ENCODE data around the gene TLK2.
A peak's percentile ranks its signal among the peaks of the same experiment; 100 is the strongest.
"Not testable (repeated sequence)": the region's sequence is repeated elsewhere in the genome, so short reads cannot be mapped to it uniquely, and the experiment has no call there.

Gene TLK2

DNA sequence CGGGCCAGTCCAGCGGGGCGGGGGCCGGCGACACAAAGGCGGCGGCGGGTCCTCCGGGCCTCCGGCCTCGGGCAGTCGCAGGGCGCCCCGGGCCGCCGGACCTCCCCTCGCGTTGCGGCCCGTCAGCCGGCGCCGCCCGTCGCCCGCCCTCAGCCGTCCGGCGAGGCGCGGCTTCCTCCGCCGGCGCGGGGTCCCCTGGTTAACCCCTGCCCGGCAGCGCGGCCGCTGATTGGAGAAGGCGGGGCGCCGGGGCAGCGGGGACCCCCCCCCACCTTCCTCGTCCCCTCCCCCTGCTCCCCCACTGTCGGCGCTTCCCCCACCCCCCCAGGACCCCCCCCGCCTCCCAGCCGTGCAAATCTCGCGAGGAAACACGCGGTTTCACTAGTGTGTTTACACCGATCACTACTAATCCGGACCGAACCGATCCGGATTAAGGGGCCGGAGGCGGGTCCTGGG lies at the start of gene TLK2:
TLK2 (plus strand) TSS at position 402 of the 456 bp plus-strand sequence. CDS start 2,301 bp downstream, outside the sequence.
- no peaks in the 10 kb centered on the region for H3K27me3 Mint-ChIP-seq
- peaks cover 4% of the 10 kb centered on the region for H3K36me3 Mint-ChIP-seq
- peak within 1 kb of the TSS; percentile 99 for H3K27ac Mint-ChIP-seq
- no peaks in the 10 kb centered on the region for H3K9me3 Mint-ChIP-seq
- peaks cover 40% of the 10 kb centered on the region for H3K4me1 Mint-ChIP-seq
- peak within 1 kb of the TSS; percentile 93 for H3K4me3 Mint-ChIP-seq

- not testable (repeated sequence) for H3K9me3 Mint-ChIP-seq, H3K4me1 Mint-ChIP-seq, H3K36me3 Mint-ChIP-seq, H3K27me3 Mint-ChIP-seq, H3K27ac Mint-ChIP-seq, H3K4me3 Mint-ChIP-seq
Observed at GRCh38 chr17:62435251-62435650, 43.4 kb upstream of the TLK2 start.

- H3K27me3 Mint-ChIP-seq, H3K27ac Mint-ChIP-seq, H3K4me1 Mint-ChIP-seq, H3K4me3 Mint-ChIP-seq, H3K9me3 Mint-ChIP-seq: not testable (repeated sequence)
- peaks cover 17% of the 10 kb centered on the region for H3K36me3 Mint-ChIP-seq
Observed at GRCh38 chr17:62441181-62441580, 37.4 kb upstream of the TLK2 start.

- Mint-ChIP-seq H3K9me3 (no peaks in the 10 kb centered on the region), H3K27me3 (no peaks in the 10 kb centered on the region), H3K4me3 (no peak overlapping the region), H3K4me1 (no peaks in the 10 kb centered on the region), H3K27ac (no peak overlapping the region), H3K36me3 (peaks cover 21% of the 10 kb centered on the region)
Observed at GRCh38 chr17:62444063-62444462, 34.6 kb upstream of the TLK2 start.

- H3K4me3 Mint-ChIP-seq, H3K27ac Mint-ChIP-seq, H3K27me3 Mint-ChIP-seq, H3K9me3 Mint-ChIP-seq, H3K4me1 Mint-ChIP-seq: not testable (repeated sequence)
- H3K36me3 Mint-ChIP-seq = peaks cover 21% of the 10 kb centered on the region
Observed at GRCh38 chr17:62445791-62446190, 32.8 kb upstream of the TLK2 start.

DNA sequence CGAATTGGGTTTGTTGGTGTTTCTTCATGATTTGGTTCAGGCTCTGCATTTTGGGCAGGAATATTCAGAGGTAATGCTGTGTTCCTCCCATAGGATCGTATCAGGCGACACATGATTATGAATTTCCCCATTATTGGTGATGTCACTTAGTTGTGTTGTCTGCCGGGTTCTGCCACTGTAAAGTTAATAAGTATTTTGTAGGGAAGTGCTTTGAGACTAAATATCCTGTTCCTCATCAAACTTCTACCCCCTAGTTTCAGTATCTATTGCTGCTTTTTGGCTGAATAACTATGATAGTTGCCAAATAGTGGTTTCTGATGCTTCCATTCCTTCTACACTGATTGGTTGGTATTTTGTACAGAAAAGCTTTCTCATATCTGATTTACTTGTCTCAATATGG lies 26.4 kb upstream of the TLK2 start:
- H3K4me3 Mint-ChIP-seq = not testable (repeated sequence)
- H3K36me3 Mint-ChIP-seq = peaks cover 15% of the 10 kb centered on the region

GRCh38 chr17:62453041-62453440 lies 25.6 kb upstream of the TLK2 start:
- not testable (repeated sequence) for H3K27me3 Mint-ChIP-seq, H3K27ac Mint-ChIP-seq, H3K4me1 Mint-ChIP-seq, H3K36me3 Mint-ChIP-seq, H3K4me3 Mint-ChIP-seq, H3K9me3 Mint-ChIP-seq

More for the DNA sequence above, 26.4 kb upstream of the TLK2 start:
- H3K9me3 Mint-ChIP-seq, H3K27me3 Mint-ChIP-seq, H3K4me1 Mint-ChIP-seq, H3K27ac Mint-ChIP-seq: not testable (repeated sequence)

- H3K4me3 Mint-ChIP-seq, H3K4me1 Mint-ChIP-seq, H3K36me3 Mint-ChIP-seq, H3K9me3 Mint-ChIP-seq, H3K27ac Mint-ChIP-seq, H3K27me3 Mint-ChIP-seq: not testable (repeated sequence)
Observed at GRCh38 chr17:62453656-62454055, 25.0 kb upstream of the TLK2 start.

GRCh38 chr17:62454111-62454510 lies 24.5 kb upstream of the TLK2 start:
- H3K9me3 Mint-ChIP-seq, H3K36me3 Mint-ChIP-seq, H3K4me3 Mint-ChIP-seq, H3K27ac Mint-ChIP-seq, H3K4me1 Mint-ChIP-seq, H3K27me3 Mint-ChIP-seq: not testable (repeated sequence)

- Mint-ChIP-seq H3K4me3 (no peak overlapping the region), H3K27ac (no peak overlapping the region), H3K36me3 (peaks cover 5% of the 10 kb centered on the region), H3K4me1 (peaks cover 9% of the 10 kb centered on the region), H3K9me3 (no peaks in the 10 kb centered on the region), H3K27me3 (no peaks in the 10 kb centered on the region)
Observed at GRCh38 chr17:62456016-62456415, 22.6 kb upstream of the TLK2 start.

DNA sequence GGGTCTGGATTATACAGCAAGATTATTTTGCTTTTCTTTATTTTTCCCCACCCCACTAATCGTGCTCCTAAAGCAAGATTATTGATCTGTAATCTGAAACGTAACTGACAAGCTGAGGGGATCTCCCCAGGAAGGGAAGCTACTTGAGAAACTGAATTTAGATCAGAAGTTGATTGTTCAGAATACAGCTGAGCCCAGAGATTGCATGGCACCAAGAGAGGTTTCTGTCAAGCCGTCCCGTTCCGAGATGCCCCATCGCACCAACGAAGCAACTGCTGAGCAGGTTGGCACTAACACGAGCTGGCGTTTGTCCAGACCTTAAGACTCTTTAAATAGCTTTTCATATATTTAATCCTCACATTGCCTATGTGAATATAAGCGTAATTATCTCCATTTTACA lies 20.1 kb upstream of the TLK2 start:
- H3K36me3 Mint-ChIP-seq, H3K4me3 Mint-ChIP-seq, H3K9me3 Mint-ChIP-seq, H3K27me3 Mint-ChIP-seq, H3K27ac Mint-ChIP-seq, H3K4me1 Mint-ChIP-seq: not testable (repeated sequence)

DNA sequence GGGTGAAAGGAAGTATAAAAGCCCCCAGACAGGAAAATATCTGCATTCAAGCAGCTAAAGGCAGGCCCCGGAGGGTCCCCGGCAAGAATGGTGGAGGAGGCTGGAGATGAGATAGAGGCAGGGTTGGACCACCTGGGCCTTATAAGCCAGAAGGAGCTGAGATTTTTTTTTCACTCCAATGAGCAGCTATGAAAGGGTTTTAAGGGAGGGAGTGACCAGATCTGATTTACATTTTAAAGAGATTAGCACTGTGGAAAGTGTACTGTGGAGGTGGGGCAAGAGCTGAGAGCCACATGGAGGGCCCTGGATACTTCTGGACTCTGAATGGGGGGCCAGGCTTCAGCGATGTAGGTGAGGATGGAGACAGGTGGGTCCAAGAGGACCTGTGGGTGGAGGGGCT lies 14.2 kb upstream of the TLK2 start:
- H3K36me3 Mint-ChIP-seq, H3K4me1 Mint-ChIP-seq, H3K9me3 Mint-ChIP-seq, H3K4me3 Mint-ChIP-seq, H3K27ac Mint-ChIP-seq, H3K27me3 Mint-ChIP-seq: not testable (repeated sequence)

- H3K36me3 Mint-ChIP-seq, H3K27ac Mint-ChIP-seq, H3K4me1 Mint-ChIP-seq, H3K4me3 Mint-ChIP-seq, H3K27me3 Mint-ChIP-seq, H3K9me3 Mint-ChIP-seq: not testable (repeated sequence)
Observed at GRCh38 chr17:62465271-62465670, 13.4 kb upstream of the TLK2 start.

DNA sequence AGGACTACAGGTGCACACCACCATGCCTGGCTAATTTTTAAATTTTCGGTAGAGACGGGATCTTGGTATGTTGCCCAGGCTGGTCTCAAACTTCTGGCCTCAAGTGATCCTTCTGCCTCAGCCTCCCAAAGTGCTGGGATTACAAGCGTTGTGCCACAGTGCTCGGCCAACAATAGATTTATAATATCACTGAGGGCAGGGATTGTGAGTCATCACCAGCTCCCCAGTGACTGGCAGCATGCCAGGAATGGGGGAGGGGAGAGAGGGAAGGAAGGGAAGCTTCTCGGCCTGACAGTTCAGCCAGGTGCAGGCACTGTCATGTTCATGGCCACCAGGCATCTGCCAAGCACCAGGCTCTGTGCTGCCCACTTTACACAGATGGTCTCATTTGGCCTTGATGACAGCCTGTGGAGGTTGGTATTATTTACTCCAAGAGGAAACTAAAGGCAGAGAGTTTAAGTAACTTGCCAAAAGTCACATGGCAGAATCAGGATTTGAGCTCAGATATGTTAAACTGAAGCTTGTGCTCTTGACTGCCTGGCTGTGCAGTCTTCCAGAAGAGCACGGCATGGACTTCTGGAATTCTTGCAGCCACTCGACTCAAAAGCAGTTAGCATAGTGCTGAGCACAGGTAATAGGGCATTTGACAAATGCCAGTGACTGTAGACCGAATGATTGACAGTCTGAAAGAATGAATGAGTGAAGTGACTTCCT lies 7.8 kb upstream of the TLK2 start:
- H3K4me3 Mint-ChIP-seq, H3K9me3 Mint-ChIP-seq, H3K27me3 Mint-ChIP-seq, H3K36me3 Mint-ChIP-seq, H3K4me1 Mint-ChIP-seq, H3K27ac Mint-ChIP-seq: not testable (repeated sequence)

DNA sequence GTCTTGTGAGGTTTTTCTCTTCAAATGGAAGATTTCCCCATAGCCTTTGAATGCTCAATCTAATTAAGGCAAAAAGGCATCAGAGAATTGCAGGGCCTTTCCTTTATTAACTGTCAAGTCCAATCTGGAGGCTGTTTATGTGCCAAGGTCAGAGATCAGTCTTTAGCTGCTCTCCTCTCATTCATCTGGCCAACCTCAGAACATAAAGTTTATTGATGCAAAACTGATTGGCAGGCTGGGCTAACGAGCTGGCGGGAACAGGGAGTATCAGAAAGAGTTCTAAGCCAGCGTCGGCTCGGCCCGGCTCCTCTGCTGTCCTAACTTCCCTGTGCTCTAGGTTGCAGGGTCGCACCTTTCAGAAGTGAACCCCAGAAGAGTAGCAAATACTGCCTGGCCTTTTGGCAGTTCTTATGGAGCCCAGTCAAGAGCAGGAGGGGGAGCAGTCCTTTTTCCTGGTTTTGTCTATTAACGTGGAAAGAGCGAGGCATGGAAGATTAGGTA lies 7.2 kb upstream of the TLK2 start:
- H3K27me3 Mint-ChIP-seq, H3K4me1 Mint-ChIP-seq, H3K9me3 Mint-ChIP-seq, H3K36me3 Mint-ChIP-seq, H3K4me3 Mint-ChIP-seq: not testable (repeated sequence)
- peak overlapping the region; percentile 2 for H3K27ac Mint-ChIP-seq

GRCh38 chr17:62473030-62473982 lies 5.3 kb upstream of the TLK2 start:
- not testable (repeated sequence) for H3K4me3 Mint-ChIP-seq, H3K27ac Mint-ChIP-seq

More at GRCh38 chr17:62473030-62473982, 5.3 kb upstream of the TLK2 start:
- H3K9me3 Mint-ChIP-seq, H3K36me3 Mint-ChIP-seq, H3K27me3 Mint-ChIP-seq: not testable (repeated sequence)
- H3K4me1 Mint-ChIP-seq = peaks cover 16% of the 10 kb centered on the region

Measured in activated naive CD4-positive, alpha-beta T cell treated with anti-CD3 and anti-CD28 coated beads, Interleukin-2, amount 50 U/mL, for 24 hours (primary cell).